Activated B cell treated with CpG ODN at 0.5 μM for 24 hours (primary cell): ENCODE data around the gene DNAH7. TPM values are rescaled to one million over a fixed set of nuclear protein-coding genes. Genes with fewer than 3 reads are reported as not detected.
A peak's percentile ranks its signal among the peaks of the same experiment; 100 is the strongest.

Experiments used
- ATAC-seq: fragments of 200-7000 bp; cut with Tn5 transposase; one replicate; pipeline ENCODE4 v1.10.0; 2021; ENCODE audit warnings: low read depth, mild to moderate bottlenecking, moderate library complexity
- CTCF ChIA-PET: fragments of 350-600 bp; sonication (Branson Sonifier 250); formaldehyde crosslinking; loops from one replicate; lab custom pipeline; 2021; ENCODE audit warnings: antibody characterized with exemption; lab: Charles Lee
- POLR2A ChIA-PET: fragments of 350-600 bp; sonication (Branson Sonifier 250); formaldehyde crosslinking; loops from one replicate; lab custom pipeline; 2021; ENCODE audit warnings: antibody characterized with exemption; lab: Charles Lee
- DNase-seq: peaks from one replicate; pipeline ENCODE4 v3.0.0; 2022
- H3K27ac Mint-ChIP-seq: one replicate; pipeline ENCODE4 v1.8.0; 2020; ENCODE audit warnings: mixed read lengths
- H3K27me3 Mint-ChIP-seq: one replicate; pipeline ENCODE4 v1.8.0; 2021; ENCODE audit warnings: mixed read lengths
- H3K36me3 Mint-ChIP-seq: one replicate; pipeline ENCODE4 v1.8.0; 2021; ENCODE audit warnings: low read depth, mixed read lengths
- H3K4me1 Mint-ChIP-seq: one replicate; pipeline ENCODE4 v1.8.0; 2021; ENCODE audit warnings: mixed read lengths
- H3K4me3 Mint-ChIP-seq: one replicate; pipeline ENCODE4 v1.8.0; 2020; ENCODE audit warnings: mild to moderate bottlenecking, mixed read lengths
- H3K9me3 Mint-ChIP-seq: one replicate; pipeline ENCODE4 v1.8.0; 2020; ENCODE audit warnings: mixed read lengths
- CTCF ChIP-seq: fragments of 200-600 bp; IDR thresholded peaks from one replicate; pipeline ENCODE4 v1.8.0; 2022; ENCODE audit warnings: antibody characterized with exemption, mild to moderate bottlenecking
- intact Hi-C: fragments of 100-400 bp; cut with micrococcal nuclease; formaldehyde crosslinking; loops from one replicate; pipeline ENCODE4 v1.15.1; 2024
- total RNA-seq: library from RNA; stranded (reverse); gene quantifications from 2 replicates; pipeline ENCODE4 v1.2.3, GENCODE V29; 2022

DNAH7 gene
- total RNA-seq, 1 donor from 2014 or later: 0.29 TPM

- Mint-ChIP-seq H3K4me3 (no peak overlapping the region), H3K27ac (no peak overlapping the region), H3K27me3 (no peaks in the 10 kb centered on the region), H3K9me3 (peaks cover 15% of the 10 kb centered on the region), H3K36me3 (peaks cover 7% of the 10 kb centered on the region), H3K4me1 (peaks cover 10% of the 10 kb centered on the region)
- no peak for TF ChIP-seq CTCF
- no peak for DNase-seq
- ATAC-seq: no peak
- intact Hi-C loops: no loop called here
- ChIA-PET POLR2A (interaction anchor here (0.6 kb wide), 1 partner anchor 409 kb away, joined by 3 read pairs; no protein-coding TSS in a partner anchor), CTCF (interaction anchor here (1.0 kb wide), 1 partner anchor 10 kb away, joined by 3 read pairs; no protein-coding TSS in a partner anchor)
These were observed 19.6 kb upstream of the DNAH7 start for GRCh38 chr2:196088203-196088602.

GRCh38 chr2:196086517-196087368, 18.1 kb upstream of the DNAH7 start:
- intact Hi-C loops: no loop called here
- DNase-seq (no peak), ATAC-seq (no peak)
- Mint-ChIP-seq H3K4me1 (peaks cover 10% of the 10 kb centered on the region), H3K9me3 (peaks cover 25% of the 10 kb centered on the region), H3K36me3 (peaks cover 7% of the 10 kb centered on the region), H3K4me3 (no peak overlapping the region), H3K27me3 (no peaks in the 10 kb centered on the region), H3K27ac (no peak overlapping the region)
- TF ChIP-seq CTCF: no peak
- POLR2A ChIA-PET: no interaction called here
- CTCF ChIA-PET: interaction anchor here (1.4 kb wide), 1 partner anchor 9 kb away, joined by 11 read pairs; no protein-coding TSS in a partner anchor

DNA sequence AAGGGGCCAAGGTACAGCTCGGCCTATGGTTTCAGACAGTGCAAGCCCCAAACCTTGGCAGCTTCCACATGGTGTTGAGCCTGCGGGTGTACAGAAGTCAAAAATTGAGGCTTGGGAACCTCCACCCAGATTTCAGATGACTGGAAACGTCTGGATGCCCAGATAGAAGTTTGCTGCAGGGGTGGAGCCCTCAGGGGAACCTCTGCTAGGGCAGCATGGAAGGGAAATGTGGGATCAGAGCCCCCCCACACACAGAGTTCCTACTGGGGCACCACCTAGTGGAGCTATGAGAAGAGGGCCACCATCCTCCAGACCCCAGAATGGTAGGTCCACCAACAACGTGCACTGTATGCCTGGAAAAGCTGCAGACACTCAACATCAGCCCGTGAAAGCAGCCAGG, 15.0 kb upstream of the DNAH7 start:
- H3K36me3 Mint-ChIP-seq: peaks cover 7% of the 10 kb centered on the region
- POLR2A ChIA-PET: no interaction called here
- peaks cover 29% of the 10 kb centered on the region for H3K4me1 Mint-ChIP-seq
- no peaks in the 10 kb centered on the region for H3K27me3 Mint-ChIP-seq
- ATAC-seq (no peak), DNase-seq (no peak)
- H3K4me3 Mint-ChIP-seq: no peak overlapping the region
- no peak for TF ChIP-seq CTCF
- H3K9me3 Mint-ChIP-seq: peaks cover 20% of the 10 kb centered on the region
- intact Hi-C loops: no loop called here
- no peak overlapping the region for H3K27ac Mint-ChIP-seq
- CTCF ChIA-PET: no interaction called here

- POLR2A ChIA-PET: interaction anchor here (0.9 to 4.2 kb wide), 5 partner anchors 15 to 256 kb away, joined by 4 to 22 read pairs (median 8); partner anchors contain the start of gene STK17B
- Mint-ChIP-seq H3K36me3 (peaks cover 7% of the 10 kb centered on the region), H3K4me3 (no peak overlapping the region), H3K27me3 (no peaks in the 10 kb centered on the region), H3K9me3 (peaks cover 20% of the 10 kb centered on the region), H3K4me1 (peaks cover 38% of the 10 kb centered on the region), H3K27ac (peak overlapping the region; percentile 73)
- TF ChIP-seq CTCF: no peak
- intact Hi-C loops: loop anchor here (1.0 kb wide), 1 partner anchor 21 kb away; no protein-coding TSS in a partner anchor
- CTCF ChIA-PET: interaction anchor here (2.1 to 6.0 kb wide), 5 partner anchors 12 to 373 kb away, joined by 5 to 111 read pairs (median 62); partner anchors contain the start of gene DNAH7
- ATAC-seq (peak; percentile 58), DNase-seq (no peak)
These were observed 11.9 kb upstream of the DNAH7 start for GRCh38 chr2:196080526-196080925.

- DNase-seq (no peak), ATAC-seq (no peak)
- H3K27ac Mint-ChIP-seq: no peak overlapping the region
- CTCF ChIA-PET: interaction anchor here (0.7 to 6.0 kb wide), 37 partner anchors 8 to 720 kb away, joined by 3 to 111 read pairs (median 6); partner anchors contain the start of genes DNAH7 and STK17B
- H3K4me3 Mint-ChIP-seq: no peak overlapping the region
- TF ChIP-seq CTCF: no peak
- H3K36me3 Mint-ChIP-seq: peaks cover under 1% of the 10 kb centered on the region
- no peaks in the 10 kb centered on the region for H3K27me3 Mint-ChIP-seq
- H3K9me3 Mint-ChIP-seq: peaks cover 14% of the 10 kb centered on the region
- intact Hi-C loops: loop anchor here (2.0 to 5.0 kb wide), 3 partner anchors 52 to 678 kb away; no protein-coding TSS in a partner anchor
- POLR2A ChIA-PET: interaction anchor here (1.6 to 4.2 kb wide), 5 partner anchors 90 to 258 kb away, joined by 6 to 22 read pairs (median 11); partner anchors contain the start of gene STK17B
- H3K4me1 Mint-ChIP-seq: peaks cover 38% of the 10 kb centered on the region
These were observed 10.4 kb upstream of the DNAH7 start for GRCh38 chr2:196079052-196079451.
